ENCODE measurements around the gene ELFN2. TPM values are rescaled to one million over a fixed set of nuclear protein-coding genes. Genes with fewer than 3 reads are reported as not detected.

Gene ELFN2
- total and polyA plus RNA-seq, 5 donors from 2014 or later: 0.44 TPM; not detected in 4

DNA sequence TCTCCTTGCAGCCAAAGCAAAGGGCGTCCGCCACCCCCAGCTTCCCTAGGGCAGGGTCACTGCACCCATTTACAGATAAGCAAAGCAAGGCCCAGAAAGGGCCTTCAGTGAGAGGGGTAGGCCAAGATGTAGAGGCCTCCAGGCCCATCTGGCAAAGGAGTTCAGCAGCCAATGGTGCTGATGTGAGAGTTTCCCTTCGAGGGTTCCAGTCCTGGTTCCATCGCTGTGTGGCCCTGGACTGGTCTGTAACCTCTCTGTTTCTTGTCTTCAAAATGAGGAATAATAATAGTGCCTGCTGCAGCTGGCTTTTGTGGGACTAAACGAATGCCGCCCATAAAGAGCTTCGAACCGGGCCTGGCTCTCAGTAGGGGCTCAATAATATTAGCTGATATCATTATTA, 4.0 kb downstream of the ELFN2 start:
- Mint-ChIP-seq H3K36me3 (no peaks in the 10 kb centered on the region), H3K9me3 (no peaks in the 10 kb centered on the region), H3K4me1 (peaks cover 0 to 41% (median 11%) of the 10 kb centered on the region in 4 donors), H3K4me3 (no peak overlapping the region), H3K27ac (no peak overlapping the region), H3K27me3 (peaks cover 71% of the 10 kb centered on the region)
- no peak overlapping the region for H3K4me3 ChIP-seq (ENCODE audit: low read depth, low read length)
- no peak for ATAC-seq (ENCODE audit: low read depth in 2 of 2)
- H3K4me1 ChIP-seq (ENCODE audit: control insufficient read depth, insufficient read depth, low read length, poor library complexity, severe bottlenecking): peaks cover 18% of the 10 kb centered on the region
- no peaks in the 10 kb centered on the region for H3K9me3 ChIP-seq (ENCODE audit: control insufficient read depth in 2 of 2, low read length in 2 of 2)
- no peak overlapping the region for H3K27ac ChIP-seq (ENCODE audit: insufficient read depth, low read length, poor library complexity, severe bottlenecking)
- no peak for DNase-seq
- H3K36me3 ChIP-seq (ENCODE audit: control insufficient read depth, insufficient read depth, low read length): no peaks in the 10 kb centered on the region
- peaks cover under 1% of the 10 kb centered on the region for H3K27me3 ChIP-seq (ENCODE audit: control insufficient read depth, insufficient read depth, low read length)

- ATAC-seq (ENCODE audit: low read depth in 2 of 2) (no peak), DNase-seq (no peak)
- Histone ChIP-seq H3K36me3 (ENCODE audit: control insufficient read depth, insufficient read depth, low read length) (no peaks in the 10 kb centered on the region), H3K9me3 (ENCODE audit: control insufficient read depth in 2 of 2, low read length in 2 of 2) (no peaks in the 10 kb centered on the region), H3K4me3 (ENCODE audit: low read depth, low read length) (no peak overlapping the region), H3K27me3 (ENCODE audit: control insufficient read depth, insufficient read depth, low read length) (no peaks in the 10 kb centered on the region), H3K4me1 (ENCODE audit: control insufficient read depth, insufficient read depth, low read length, poor library complexity, severe bottlenecking) (peaks cover 15% of the 10 kb centered on the region), H3K27ac (ENCODE audit: insufficient read depth, low read length, poor library complexity, severe bottlenecking) (no peak overlapping the region)
- Mint-ChIP-seq H3K9me3 (no peaks in the 10 kb centered on the region), H3K36me3 (no peaks in the 10 kb centered on the region), H3K27me3 (peaks cover 70% of the 10 kb centered on the region), H3K4me1 (peaks cover 0 to 43% (median 15%) of the 10 kb centered on the region in 4 donors), H3K27ac (no peak overlapping the region), H3K4me3 (peak overlapping the region in 1 of 4 donors; percentile 9)
Observed at GRCh38 chr22:37421468-37421877, 5.8 kb downstream of the ELFN2 start.

GRCh38 chr22:37420686-37421467, 6.4 kb downstream of the ELFN2 start:
- peaks cover 74% of the 10 kb centered on the region for H3K27me3 Mint-ChIP-seq
- DNase-seq (no peak), ATAC-seq (ENCODE audit: low read depth in 2 of 2) (no peak)
- H3K36me3 Mint-ChIP-seq: no peaks in the 10 kb centered on the region
- H3K4me3 Mint-ChIP-seq: peak overlapping the region in 3 of 4 donors; percentile 44 to 86 (median 84)
- peaks cover 0 to 41% (median 15%) of the 10 kb centered on the region in 4 donors for H3K4me1 Mint-ChIP-seq
- Histone ChIP-seq H3K36me3 (ENCODE audit: control insufficient read depth, insufficient read depth, low read length) (no peaks in the 10 kb centered on the region), H3K4me3 (ENCODE audit: low read depth, low read length) (no peak overlapping the region), H3K27ac (ENCODE audit: insufficient read depth, low read length, poor library complexity, severe bottlenecking) (no peak overlapping the region), H3K4me1 (ENCODE audit: control insufficient read depth, insufficient read depth, low read length, poor library complexity, severe bottlenecking) (peaks cover 18% of the 10 kb centered on the region), H3K9me3 (ENCODE audit: control insufficient read depth in 2 of 2, low read length in 2 of 2) (no peaks in the 10 kb centered on the region), H3K27me3 (ENCODE audit: control insufficient read depth, insufficient read depth, low read length) (no peaks in the 10 kb centered on the region)
- H3K27ac Mint-ChIP-seq: peak overlapping the region in 1 of 3 donors; percentile 15
- no peaks in the 10 kb centered on the region for H3K9me3 Mint-ChIP-seq

GRCh38 chr22:37419969-37420685, 7.2 kb downstream of the ELFN2 start:
- H3K9me3 Mint-ChIP-seq: no peaks in the 10 kb centered on the region
- H3K9me3 ChIP-seq (ENCODE audit: control insufficient read depth in 2 of 2, low read length in 2 of 2): no peaks in the 10 kb centered on the region
- DNase-seq (peak in 1 of 3 donors; percentile 60), ATAC-seq (ENCODE audit: low read depth in 2 of 2) (peak; percentile 40 to 49)
- H3K27ac ChIP-seq (ENCODE audit: insufficient read depth, low read length, poor library complexity, severe bottlenecking): no peak overlapping the region
- H3K4me3 ChIP-seq (ENCODE audit: low read depth, low read length): no peak overlapping the region
- no peaks in the 10 kb centered on the region for H3K36me3 Mint-ChIP-seq
- H3K4me1 ChIP-seq (ENCODE audit: control insufficient read depth, insufficient read depth, low read length, poor library complexity, severe bottlenecking): peaks cover 18% of the 10 kb centered on the region
- H3K4me1 Mint-ChIP-seq: peaks cover 0 to 36% (median 15%) of the 10 kb centered on the region in 4 donors
- H3K27ac Mint-ChIP-seq: no peak overlapping the region
- no peaks in the 10 kb centered on the region for H3K27me3 ChIP-seq (ENCODE audit: control insufficient read depth, insufficient read depth, low read length)
- no peaks in the 10 kb centered on the region for H3K36me3 ChIP-seq (ENCODE audit: control insufficient read depth, insufficient read depth, low read length)
- H3K4me3 Mint-ChIP-seq: peak overlapping the region in 3 of 4 donors; percentile 44 to 86 (median 84)
- H3K27me3 Mint-ChIP-seq: peaks cover 74% of the 10 kb centered on the region

GRCh38 chr22:37419370-37419968, 7.8 kb downstream of the ELFN2 start:
- no peak for DNase-seq
- no peak for ATAC-seq (ENCODE audit: low read depth in 2 of 2)
- Mint-ChIP-seq H3K36me3 (no peaks in the 10 kb centered on the region), H3K4me1 (peaks cover 0 to 36% (median 15%) of the 10 kb centered on the region in 4 donors), H3K27me3 (peaks cover 71% of the 10 kb centered on the region), H3K27ac (no peak overlapping the region), H3K4me3 (peak overlapping the region in 3 of 4 donors; percentile 68 to 80 (median 80)), H3K9me3 (no peaks in the 10 kb centered on the region)
- Histone ChIP-seq H3K27ac (ENCODE audit: insufficient read depth, low read length, poor library complexity, severe bottlenecking) (no peak overlapping the region), H3K4me1 (ENCODE audit: control insufficient read depth, insufficient read depth, low read length, poor library complexity, severe bottlenecking) (peaks cover 18% of the 10 kb centered on the region), H3K9me3 (ENCODE audit: control insufficient read depth in 2 of 2, low read length in 2 of 2) (no peaks in the 10 kb centered on the region), H3K27me3 (ENCODE audit: control insufficient read depth, insufficient read depth, low read length) (no peaks in the 10 kb centered on the region), H3K4me3 (ENCODE audit: low read depth, low read length) (no peak overlapping the region), H3K36me3 (ENCODE audit: control insufficient read depth, insufficient read depth, low read length) (no peaks in the 10 kb centered on the region)

GRCh38 chr22:37418627-37419369, 8.5 kb downstream of the ELFN2 start:
- Mint-ChIP-seq H3K9me3 (no peaks in the 10 kb centered on the region), H3K27ac (no peak overlapping the region), H3K27me3 (peaks cover 69% of the 10 kb centered on the region), H3K36me3 (no peaks in the 10 kb centered on the region), H3K4me1 (peaks cover 0 to 36% (median 15%) of the 10 kb centered on the region in 4 donors), H3K4me3 (peak overlapping the region in 2 of 4 donors; percentile 80)
- Histone ChIP-seq H3K36me3 (ENCODE audit: control insufficient read depth, insufficient read depth, low read length) (no peaks in the 10 kb centered on the region), H3K4me1 (ENCODE audit: control insufficient read depth, insufficient read depth, low read length, poor library complexity, severe bottlenecking) (peaks cover 18% of the 10 kb centered on the region), H3K27ac (ENCODE audit: insufficient read depth, low read length, poor library complexity, severe bottlenecking) (no peak overlapping the region), H3K27me3 (ENCODE audit: control insufficient read depth, insufficient read depth, low read length) (no peaks in the 10 kb centered on the region), H3K9me3 (ENCODE audit: control insufficient read depth in 2 of 2, low read length in 2 of 2) (no peaks in the 10 kb centered on the region), H3K4me3 (ENCODE audit: low read depth, low read length) (no peak overlapping the region)
- no peak for DNase-seq
- ATAC-seq (ENCODE audit: low read depth in 2 of 2): no peak

GRCh38 chr22:37417677-37418348, 9.5 kb downstream of the ELFN2 start:
- DNase-seq (no peak), ATAC-seq (ENCODE audit: low read depth in 2 of 2) (no peak)
- Histone ChIP-seq H3K27me3 (ENCODE audit: control insufficient read depth, insufficient read depth, low read length) (no peaks in the 10 kb centered on the region), H3K27ac (ENCODE audit: insufficient read depth, low read length, poor library complexity, severe bottlenecking) (no peak overlapping the region), H3K4me3 (ENCODE audit: low read depth, low read length) (no peak overlapping the region), H3K4me1 (ENCODE audit: control insufficient read depth, insufficient read depth, low read length, poor library complexity, severe bottlenecking) (peaks cover 18% of the 10 kb centered on the region), H3K9me3 (ENCODE audit: control insufficient read depth in 2 of 2, low read length in 2 of 2) (no peaks in the 10 kb centered on the region), H3K36me3 (ENCODE audit: control insufficient read depth, insufficient read depth, low read length) (no peaks in the 10 kb centered on the region)
- Mint-ChIP-seq H3K27me3 (peaks cover 67% of the 10 kb centered on the region), H3K9me3 (no peaks in the 10 kb centered on the region), H3K36me3 (no peaks in the 10 kb centered on the region), H3K4me1 (peaks cover 0 to 36% (median 16%) of the 10 kb centered on the region in 4 donors), H3K4me3 (no peak overlapping the region), H3K27ac (peak overlapping the region in 1 of 3 donors; percentile 48)

Data from CD4-positive, CD25-positive, alpha-beta regulatory T cell (primary cell).